ENCODE measurements around the gene WDR7. TPM values are rescaled to one million over a fixed set of nuclear protein-coding genes. Genes with fewer than 3 reads are reported as not detected.

Gene WDR7
- total and polyA plus RNA-seq, 4 donors, result 3.7 to 42.7 (median 19.0) TPM

GRCh38 chr18:57009844-57010243 is 358.7 kb downstream of the WDR7 start:
- no peaks in the 10 kb centered on the region for H3K9me3 ChIP-seq (ENCODE audit: control insufficient read depth in 4 of 4, insufficient read depth in 3 of 4, low read length in 3 of 4)
- no peak overlapping the region for H3K9ac ChIP-seq (ENCODE audit: insufficient read depth in 1 of 2, low read length in 2 of 2)
- H3K36me3 ChIP-seq (ENCODE audit: control insufficient read depth in 4 of 4, insufficient read depth in 4 of 4, low read length in 4 of 4), result no peaks in the 10 kb centered on the region
- DNase-seq, result no peak
- ATAC-seq (ENCODE audit: insufficient read depth, low FRiP score), result no peak
- no peak for TF ChIP-seq CTCF (IDR thresholded peaks at IDR 0.05; ENCODE audit: control extremely low read depth, extremely low read depth)
- H3K4me1 ChIP-seq (ENCODE audit: control insufficient read depth in 5 of 5, insufficient read depth in 5 of 5, low read length in 5 of 5), result peaks cover 0 to under 1% (median 0%) of the 10 kb centered on the region in 5 donors
- no peak overlapping the region for H3K4me3 ChIP-seq
- H3K27ac ChIP-seq (ENCODE audit: low read depth in 1 of 2, low read length in 1 of 2), result no peak overlapping the region
- H3K27me3 ChIP-seq (ENCODE audit: control insufficient read depth in 3 of 3, insufficient read depth in 3 of 3, low read length in 2 of 3), result no peaks in the 10 kb centered on the region
- 96 to 98% methylated on average over 4 of the region's 4 CpGs for WGBS, 2 donors

GRCh38 chr18:57014772-57015413 is 363.7 kb downstream of the WDR7 start:
- H3K36me3 ChIP-seq (ENCODE audit: control insufficient read depth in 4 of 4, insufficient read depth in 4 of 4, low read length in 4 of 4), result no peaks in the 10 kb centered on the region
- TF ChIP-seq CTCF (IDR thresholded peaks at IDR 0.05; ENCODE audit: control extremely low read depth, extremely low read depth), result no peak
- DNase-seq (peak in 2 of 3 donors; percentile 58 to 81), ATAC-seq (ENCODE audit: insufficient read depth, low FRiP score) (no peak)
- H3K9me3 ChIP-seq (ENCODE audit: control insufficient read depth in 4 of 4, insufficient read depth in 3 of 4, low read length in 3 of 4), result no peaks in the 10 kb centered on the region
- no peak overlapping the region for H3K4me3 ChIP-seq
- H3K27ac ChIP-seq (ENCODE audit: low read depth in 1 of 2, low read length in 1 of 2), result no peak overlapping the region
- no peaks in the 10 kb centered on the region for H3K27me3 ChIP-seq (ENCODE audit: control insufficient read depth in 3 of 3, insufficient read depth in 3 of 3, low read length in 2 of 3)
- WGBS, 2 donors, result 77 to 79% methylated on average over 4 of the region's 4 CpGs
- H3K4me1 ChIP-seq (ENCODE audit: control insufficient read depth in 5 of 5, insufficient read depth in 5 of 5, low read length in 5 of 5), result peaks cover 0 to 14% (median 4%) of the 10 kb centered on the region in 5 donors
- H3K9ac ChIP-seq (ENCODE audit: insufficient read depth in 1 of 2, low read length in 2 of 2), result no peak overlapping the region

GRCh38 chr18:57015451-57015850 is 364.3 kb downstream of the WDR7 start:
- TF ChIP-seq CTCF (IDR thresholded peaks at IDR 0.05; ENCODE audit: control extremely low read depth, extremely low read depth), result no peak
- no peak for ATAC-seq (ENCODE audit: insufficient read depth, low FRiP score)
- no peaks in the 10 kb centered on the region for H3K9me3 ChIP-seq (ENCODE audit: control insufficient read depth in 4 of 4, insufficient read depth in 3 of 4, low read length in 3 of 4)
- no peak for DNase-seq
- H3K9ac ChIP-seq (ENCODE audit: insufficient read depth in 1 of 2, low read length in 2 of 2), result no peak overlapping the region
- 93 to 94% methylated on average over 7 of the region's 7 CpGs for WGBS, 2 donors
- no peak overlapping the region for H3K27ac ChIP-seq (ENCODE audit: low read depth in 1 of 2, low read length in 1 of 2)
- no peaks in the 10 kb centered on the region for H3K36me3 ChIP-seq (ENCODE audit: control insufficient read depth in 4 of 4, insufficient read depth in 4 of 4, low read length in 4 of 4)
- H3K4me1 ChIP-seq (ENCODE audit: control insufficient read depth in 5 of 5, insufficient read depth in 5 of 5, low read length in 5 of 5), result peaks cover 0 to 14% (median 4%) of the 10 kb centered on the region in 5 donors
- H3K27me3 ChIP-seq (ENCODE audit: control insufficient read depth in 3 of 3, insufficient read depth in 3 of 3, low read length in 2 of 3), result no peaks in the 10 kb centered on the region
- no peak overlapping the region for H3K4me3 ChIP-seq

- ATAC-seq (ENCODE audit: insufficient read depth, low FRiP score), result no peak
- no peak for TF ChIP-seq CTCF (IDR thresholded peaks at IDR 0.05; ENCODE audit: control extremely low read depth, extremely low read depth)
- no peak overlapping the region for H3K27ac ChIP-seq (ENCODE audit: low read depth in 1 of 2, low read length in 1 of 2)
- H3K9ac ChIP-seq (ENCODE audit: insufficient read depth in 1 of 2, low read length in 2 of 2), result no peak overlapping the region
- peaks cover 0 to 1% (median 0%) of the 10 kb centered on the region in 4 donors for H3K9me3 ChIP-seq (ENCODE audit: control insufficient read depth in 4 of 4, insufficient read depth in 3 of 4, low read length in 3 of 4)
- no peak for DNase-seq
- H3K27me3 ChIP-seq (ENCODE audit: control insufficient read depth in 3 of 3, insufficient read depth in 3 of 3, low read length in 2 of 3), result no peaks in the 10 kb centered on the region
- H3K36me3 ChIP-seq (ENCODE audit: control insufficient read depth in 4 of 4, insufficient read depth in 4 of 4, low read length in 4 of 4), result peaks cover 0 to 5% (median 1%) of the 10 kb centered on the region in 4 donors
- 87 to 98% methylated on average over 3 of the region's 3 CpGs for WGBS, 2 donors
- no peak overlapping the region for H3K4me3 ChIP-seq
- H3K4me1 ChIP-seq (ENCODE audit: control insufficient read depth in 5 of 5, insufficient read depth in 5 of 5, low read length in 5 of 5), result peaks cover 0 to 14% (median 4%) of the 10 kb centered on the region in 5 donors
Measured at GRCh38 chr18:57018845-57019244, 367.7 kb downstream of the WDR7 start.

Measured in lung (tissue), 12 donors.